Measurements from ENCODE around the gene DCST1.

Gene DCST1

DNA sequence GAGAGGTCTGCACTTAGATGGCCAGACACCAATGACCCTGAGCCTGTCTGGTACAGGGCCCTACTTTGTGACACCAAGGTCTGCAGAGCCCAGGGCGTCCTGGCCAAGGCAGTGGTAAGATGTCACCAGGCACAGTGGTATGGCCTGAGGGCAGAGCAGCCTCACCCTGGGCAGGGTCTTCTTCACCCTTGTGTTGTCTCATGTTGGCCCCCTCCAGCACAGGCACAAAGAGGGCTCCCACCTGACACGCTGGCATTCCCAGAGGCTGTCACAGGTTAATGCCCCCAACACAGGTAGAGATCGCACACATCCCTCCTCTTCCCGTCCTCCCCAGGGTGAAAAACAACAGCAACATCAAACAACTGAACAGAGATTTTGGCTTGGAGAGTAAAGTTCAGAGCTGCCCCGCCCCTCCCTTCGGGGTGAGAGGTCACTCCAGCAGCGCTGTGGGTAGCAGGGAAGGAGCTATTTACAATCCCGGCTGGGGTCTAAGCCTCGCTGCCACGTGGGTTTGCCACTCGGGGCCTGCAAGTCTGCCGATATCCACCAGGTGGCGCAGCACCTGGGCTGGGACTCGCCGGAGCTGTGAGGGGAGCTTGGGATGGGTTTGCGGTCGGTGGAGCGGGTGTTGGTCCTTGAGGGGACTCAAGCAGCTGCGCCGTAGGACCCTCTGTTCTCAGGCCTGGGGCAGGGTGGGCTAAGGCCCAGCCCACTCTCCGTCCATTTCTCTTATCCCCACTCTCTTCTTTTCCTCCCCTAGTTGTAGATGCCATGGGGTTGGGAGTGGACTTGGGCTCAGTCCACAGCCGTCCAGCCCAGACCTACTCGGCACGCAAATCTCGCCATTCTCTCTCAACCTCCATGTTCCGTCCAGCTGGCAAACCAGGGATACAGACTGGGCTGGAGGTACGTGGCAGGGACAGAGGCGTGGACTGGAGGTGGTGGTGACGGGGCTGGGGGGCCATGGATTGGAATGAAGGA lies 57.7 kb downstream of the DCST1 start:
- DNase-seq (ENCODE audit: low read depth), result peak; percentile 62

DNA sequence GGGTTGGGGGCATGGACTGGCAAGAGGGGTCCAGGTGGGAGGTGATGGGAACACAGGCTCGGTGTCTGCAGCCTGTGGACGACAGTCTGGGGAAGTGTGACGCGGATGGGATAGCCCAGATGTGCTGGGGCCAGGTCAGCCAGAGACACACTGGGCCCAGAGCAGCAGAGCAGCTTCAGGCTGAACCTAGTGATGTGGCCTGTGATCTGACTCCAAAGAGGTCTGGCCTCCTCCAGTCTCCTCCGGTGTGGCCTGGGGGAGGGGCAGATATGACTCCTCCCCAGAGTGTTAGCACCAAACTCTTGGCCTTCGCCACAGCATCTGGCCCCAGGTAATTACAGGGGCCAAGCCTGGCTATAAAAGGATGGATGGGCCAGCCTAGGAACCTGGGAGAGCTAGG lies 58.5 kb downstream of the DCST1 start:
- no peak for DNase-seq (ENCODE audit: low read depth)

- DNase-seq (ENCODE audit: low read depth), result no peak
Observed at GRCh38 chr1:155092641-155093040, 59.0 kb downstream of the DCST1 start.

- no peak for DNase-seq (ENCODE audit: low read depth)
Observed at GRCh38 chr1:155093911-155094621, 60.4 kb downstream of the DCST1 start.

DNA sequence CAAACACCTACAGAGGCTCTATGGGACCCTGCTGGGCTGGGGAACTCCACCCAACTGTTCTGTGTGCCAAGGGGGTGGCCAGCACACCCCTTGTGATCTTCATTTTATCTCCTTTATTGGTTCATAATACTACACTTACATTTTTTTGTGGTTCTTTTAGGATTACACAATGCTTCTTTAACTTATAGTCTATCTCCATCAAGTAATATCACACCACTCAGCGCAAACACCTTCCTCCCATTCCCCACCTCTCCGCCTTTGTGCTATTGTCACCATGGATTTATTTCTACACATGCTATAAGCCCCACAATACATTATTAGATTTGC lies 61.0 kb downstream of the DCST1 start:
- no peak for DNase-seq (ENCODE audit: low read depth)

- no peak for DNase-seq (ENCODE audit: low read depth)
Observed at GRCh38 chr1:155099331-155099730, 65.7 kb downstream of the DCST1 start.

All from stimulated activated CD8-positive, alpha-beta memory T cell treated with anti-CD3 and anti-CD28 coated beads, Interleukin-12 subunit alpha, Interleukin-12 subunit beta, amount 100 ng/mL, for 4 hours (primary cell).